HCT116 (cell line): ENCODE measurements around the gene HAP1.

Experiments
- CEBPB ChIP-seq: IDR thresholded peaks from 2 replicates; pipeline ENCODE4 v1.6.1; 2012; ENCODE audit warnings: low read depth
- ELF1 ChIP-seq: IDR thresholded peaks from 2 replicates; pipeline ENCODE4 v1.6.1; 2012; ENCODE audit warnings: low read depth, borderline replicate concordance
- EZH2 ChIP-seq: fragments of 200-600 bp; sonication (generic); IDR thresholded peaks from 2 replicates; pipeline ENCODE4 v1.6.1; 2017; ENCODE audit warnings: antibody characterized with exemption, mixed run types
- JUND ChIP-seq: IDR thresholded peaks from 2 replicates; pipeline ENCODE4 v1.6.1; 2012
- MAX ChIP-seq: IDR thresholded peaks from 2 replicates; pipeline ENCODE4 v1.6.1; 2012
- POLR2AphosphoS5 ChIP-seq: IDR thresholded peaks from 2 replicates; pipeline ENCODE4 v1.6.1; 2011; ENCODE audit warnings: mild to moderate bottlenecking, low read depth, low read length, moderate library complexity
- RAD21 ChIP-seq: IDR thresholded peaks from 2 replicates; pipeline ENCODE4 v1.6.1; 2012; ENCODE audit warnings: low read depth, mild to moderate bottlenecking
- SP1 ChIP-seq: IDR thresholded peaks from 2 replicates; pipeline ENCODE4 v1.6.1; 2012; ENCODE audit warnings: low read depth
- ZFX ChIP-seq: fragments of 450-650 bp; IDR thresholded peaks from 2 replicates; pipeline ENCODE4 v1.6.1; 2017
- TF ChIP-seq, protein P1 (sequence below), 3 experiments: fragments of 200-600 bp in 1 of 3; sonication (generic) in 1 of 3; IDR thresholded peaks in 2 of 3; conservative IDR thresholded peaks in 1 of 3; 2 replicates each; pipeline ENCODE4 v1.5.1; 2012 to 2017; ENCODE audit warnings: low read depth in 2 of 3, low read length in 2 of 3, antibody characterized with exemption in 1 of 3, borderline replicate concordance in 1 of 3, control low read depth in 1 of 3, mild to moderate bottlenecking in 1 of 3, mixed read lengths in 1 of 3, mixed run types in 1 of 3, moderate library complexity in 1 of 3; ENCODE audit not compliant: insufficient read depth in 1 of 3
- TF ChIP-seq, protein P2 (sequence below): IDR thresholded peaks from 2 replicates; pipeline ENCODE4 v1.6.1; 2012

- TF ChIP-seq, protein P1, sequence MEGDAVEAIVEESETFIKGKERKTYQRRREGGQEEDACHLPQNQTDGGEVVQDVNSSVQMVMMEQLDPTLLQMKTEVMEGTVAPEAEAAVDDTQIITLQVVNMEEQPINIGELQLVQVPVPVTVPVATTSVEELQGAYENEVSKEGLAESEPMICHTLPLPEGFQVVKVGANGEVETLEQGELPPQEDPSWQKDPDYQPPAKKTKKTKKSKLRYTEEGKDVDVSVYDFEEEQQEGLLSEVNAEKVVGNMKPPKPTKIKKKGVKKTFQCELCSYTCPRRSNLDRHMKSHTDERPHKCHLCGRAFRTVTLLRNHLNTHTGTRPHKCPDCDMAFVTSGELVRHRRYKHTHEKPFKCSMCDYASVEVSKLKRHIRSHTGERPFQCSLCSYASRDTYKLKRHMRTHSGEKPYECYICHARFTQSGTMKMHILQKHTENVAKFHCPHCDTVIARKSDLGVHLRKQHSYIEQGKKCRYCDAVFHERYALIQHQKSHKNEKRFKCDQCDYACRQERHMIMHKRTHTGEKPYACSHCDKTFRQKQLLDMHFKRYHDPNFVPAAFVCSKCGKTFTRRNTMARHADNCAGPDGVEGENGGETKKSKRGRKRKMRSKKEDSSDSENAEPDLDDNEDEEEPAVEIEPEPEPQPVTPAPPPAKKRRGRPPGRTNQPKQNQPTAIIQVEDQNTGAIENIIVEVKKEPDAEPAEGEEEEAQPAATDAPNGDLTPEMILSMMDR (IDR thresholded peaks at IDR 0.05 in 2 of 3, conservative IDR thresholded peaks at IDR 0.05 in 1 of 3; ENCODE audit: borderline replicate concordance in 1 of 3, insufficient read depth in 1 of 3, low read depth in 2 of 3, low read length in 2 of 3), result no peak
- no peak for TF ChIP-seq POLR2AphosphoS5
- TF ChIP-seq EZH2, result no peak
- TF ChIP-seq SP1, result no peak
- TF ChIP-seq JUND, result no peak
- TF ChIP-seq RAD21, result no peak
- no peak for TF ChIP-seq ELF1
- TF ChIP-seq CEBPB, result no peak
- TF ChIP-seq ZFX, result no peak
- TF ChIP-seq, protein P2, sequence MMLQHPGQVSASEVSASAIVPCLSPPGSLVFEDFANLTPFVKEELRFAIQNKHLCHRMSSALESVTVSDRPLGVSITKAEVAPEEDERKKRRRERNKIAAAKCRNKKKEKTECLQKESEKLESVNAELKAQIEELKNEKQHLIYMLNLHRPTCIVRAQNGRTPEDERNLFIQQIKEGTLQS, result no peak
- no peak for TF ChIP-seq MAX
These were observed 52.7 kb downstream of the HAP1 start for GRCh38 chr17:41681776-41682175.
